ENCODE measurements around the gene SLC17A5.
"Not testable (repeated sequence)": the region's sequence is repeated elsewhere in the genome, so short reads cannot be mapped to it uniquely, and the experiment has no call there.

The SLC17A5 gene

DNA sequence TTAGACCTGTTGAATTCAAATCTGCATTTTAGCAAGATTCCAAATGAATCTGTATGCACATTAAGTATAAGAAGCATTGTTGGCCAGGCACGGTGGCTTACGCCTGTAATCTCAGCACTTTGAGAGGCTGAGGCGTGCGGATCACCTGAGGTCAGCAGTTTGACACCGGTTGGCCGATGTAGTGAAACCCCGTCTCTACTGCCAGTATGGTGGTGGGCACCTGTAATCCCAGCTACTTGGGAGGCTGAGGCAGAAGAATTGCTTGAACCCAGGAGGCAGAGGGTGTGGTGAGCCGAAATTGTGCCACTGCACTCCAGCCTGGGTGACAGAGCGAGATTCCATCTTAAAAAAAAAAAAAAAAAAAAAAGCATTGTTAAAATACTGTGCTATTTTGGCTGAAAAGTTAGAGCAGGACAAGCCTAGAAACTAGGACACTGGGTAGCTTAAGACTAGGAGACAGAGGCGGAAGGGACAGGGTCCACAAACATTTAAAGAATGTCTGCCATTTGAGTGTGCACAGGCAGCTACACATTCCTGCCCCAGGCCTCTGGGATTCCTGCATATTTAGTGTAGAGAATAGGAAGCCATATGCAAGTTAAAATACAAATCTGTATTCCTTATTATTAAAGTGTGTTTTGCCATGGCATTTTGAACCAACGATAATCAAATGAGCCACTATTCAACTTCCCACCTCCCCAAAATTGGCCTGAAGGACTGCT lies 87.9 kb downstream of the SLC17A5 start:
- DNase-seq: no peak

GRCh38 chr6:73564578-73565345 lies 89.0 kb downstream of the SLC17A5 start:
- no peak for DNase-seq

DNA sequence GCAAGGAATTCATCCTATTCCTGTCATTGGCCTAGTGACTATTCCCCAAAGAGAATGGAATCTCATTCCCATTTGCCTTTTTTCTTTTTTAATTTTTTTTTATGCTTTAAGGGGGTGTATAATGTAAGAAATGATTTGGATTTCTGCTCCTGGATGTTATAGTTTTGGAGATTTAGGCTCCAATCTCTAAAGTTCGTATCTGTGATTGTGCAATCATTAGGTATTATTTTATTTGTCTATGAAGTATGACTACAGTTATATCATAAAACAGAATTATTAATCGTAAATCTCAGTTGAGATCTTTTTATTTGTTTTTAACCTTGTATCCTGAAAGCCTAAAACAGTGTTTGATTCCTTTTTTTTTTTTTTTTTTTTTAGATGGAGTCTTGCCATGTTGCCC lies 91.2 kb downstream of the SLC17A5 start:
- DNase-seq: no peak

- no peak for DNase-seq
Measured at GRCh38 chr6:73560853-73561407, 92.9 kb downstream of the SLC17A5 start.

GRCh38 chr6:73560182-73560732 lies 93.5 kb downstream of the SLC17A5 start:
- DNase-seq: no peak

DNA sequence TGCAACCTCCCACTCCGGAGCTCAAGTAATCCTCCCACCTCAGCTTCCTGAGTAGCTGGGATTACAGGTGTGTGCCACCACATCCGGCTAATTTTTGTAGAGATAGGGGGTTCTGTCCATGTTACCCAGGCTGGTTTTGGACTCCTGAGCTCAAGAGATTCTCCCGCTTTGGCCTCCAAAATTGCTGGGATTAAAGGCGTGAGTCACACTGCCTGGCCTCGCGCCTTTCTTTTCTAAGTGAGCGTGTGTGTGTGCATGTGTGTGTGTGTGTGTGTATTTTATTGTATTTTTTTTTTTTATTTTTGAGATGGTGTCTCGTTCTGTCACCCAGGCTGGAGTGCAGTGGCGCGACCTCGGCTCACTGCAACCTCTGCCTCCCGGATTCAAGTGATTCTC lies 94.4 kb downstream of the SLC17A5 start:
- DNase-seq: not testable (repeated sequence)

GRCh38 chr6:73558624-73559398 lies 95.0 kb downstream of the SLC17A5 start:
- no peak for DNase-seq

DNA sequence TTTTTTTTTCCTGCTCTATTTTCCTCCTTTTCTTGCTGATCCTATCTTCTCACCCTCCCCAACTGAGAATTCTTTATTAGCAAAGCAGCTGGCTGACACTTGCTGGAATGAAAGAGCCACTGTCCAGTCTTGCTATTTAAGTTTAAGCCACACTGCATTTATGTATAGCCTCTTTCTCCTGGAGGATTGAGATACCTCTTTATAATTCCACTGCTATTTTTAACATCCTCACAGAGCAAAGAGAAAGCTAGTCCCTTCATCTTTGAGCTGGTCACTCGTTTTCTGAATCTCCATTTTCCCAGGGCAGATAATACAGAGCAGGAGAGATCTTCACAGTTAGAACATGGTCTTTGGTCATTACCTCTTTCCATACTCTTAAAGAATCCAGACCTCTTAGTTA lies 97.0 kb downstream of the SLC17A5 start:
- DNase-seq: no peak

GRCh38 chr6:73555380-73555949 lies 98.3 kb downstream of the SLC17A5 start:
- DNase-seq: not testable (repeated sequence)

DNA sequence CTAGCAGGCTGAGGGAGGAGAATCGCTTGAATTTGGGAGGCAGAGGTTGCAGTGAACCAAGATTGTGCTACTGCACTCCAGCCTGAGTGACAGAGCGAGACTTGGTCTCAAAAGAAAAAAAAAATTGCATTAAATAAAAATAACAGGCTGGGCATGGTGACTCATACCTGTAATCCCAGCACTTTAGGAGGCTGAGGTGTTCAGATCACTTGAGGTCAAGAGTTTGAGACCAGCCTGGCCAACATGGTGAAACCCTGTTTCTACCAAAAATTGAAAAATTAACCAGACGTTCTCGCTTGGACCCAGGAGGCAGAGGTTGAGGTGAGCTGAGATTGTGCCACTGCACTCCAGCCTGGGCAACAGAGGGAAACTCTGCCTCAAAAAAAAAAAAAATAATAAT lies 102.7 kb downstream of the SLC17A5 start:
- DNase-seq: not testable (repeated sequence)

- no peak for DNase-seq
Measured at GRCh38 chr6:73548458-73549446, 105.0 kb downstream of the SLC17A5 start.

DNA sequence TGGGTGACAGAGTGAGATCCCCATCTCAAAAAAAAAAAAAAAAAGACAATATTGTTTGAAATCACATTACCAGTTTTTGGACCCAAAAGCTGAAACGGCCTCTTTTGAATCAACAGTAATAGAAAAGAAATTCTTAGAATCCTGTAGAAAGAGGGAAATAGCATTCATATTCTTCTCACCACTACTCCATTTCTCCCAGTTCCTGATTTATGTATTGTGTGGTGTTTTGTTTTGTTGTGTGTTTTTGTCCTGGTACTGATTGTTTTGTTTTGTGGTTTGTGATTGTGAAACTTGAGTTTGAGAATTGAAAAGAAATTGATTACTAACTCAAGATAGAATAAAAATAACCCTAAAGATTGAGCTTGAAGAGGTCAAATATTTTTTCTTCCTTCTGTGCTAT lies 106.8 kb downstream of the SLC17A5 start:
- no peak for DNase-seq
